OCI-LY7 (cell line): Measurements from ENCODE around the gene MMP19.

Experiments
- EZH2phosphoT487 ChIP-seq: fragments of 200-600 bp; sonication (generic); IDR thresholded peaks from 2 replicates; pipeline ENCODE4 v1.6.1; 2018; ENCODE audit warnings: low read depth, borderline replicate concordance, mild to moderate bottlenecking, mixed run types, antibody characterized with exemption, low read length, moderate library complexity, mixed read lengths
- TF ChIP-seq, protein P1 (sequence below): fragments of 200-600 bp; sonication (generic); conservative IDR thresholded peaks from 2 replicates; pipeline ENCODE4 v1.5.1; 2014; ENCODE audit warnings: mild to moderate bottlenecking, antibody characterized with exemption, low read length, moderate library complexity, mixed read lengths

DNA sequence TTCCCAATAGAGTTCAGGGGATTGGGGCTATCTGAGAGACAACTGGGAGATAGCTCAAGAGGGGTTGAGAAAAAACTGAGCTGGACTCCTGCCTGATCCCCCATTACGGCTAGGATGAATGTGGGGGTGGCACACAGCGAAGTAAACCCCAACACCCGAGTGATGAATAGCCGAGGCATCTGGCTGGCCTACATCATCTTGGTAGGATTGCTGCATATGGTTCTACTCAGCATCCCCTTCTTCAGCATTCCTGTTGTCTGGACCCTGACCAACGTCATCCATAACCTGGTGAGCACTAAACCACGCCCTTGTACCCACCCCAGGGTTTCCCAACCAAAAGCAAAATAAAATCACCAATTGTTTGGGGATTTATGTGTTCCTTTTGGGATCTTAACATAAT lies 23.9 kb downstream of the MMP19 start:
- TF ChIP-seq, protein P1, sequence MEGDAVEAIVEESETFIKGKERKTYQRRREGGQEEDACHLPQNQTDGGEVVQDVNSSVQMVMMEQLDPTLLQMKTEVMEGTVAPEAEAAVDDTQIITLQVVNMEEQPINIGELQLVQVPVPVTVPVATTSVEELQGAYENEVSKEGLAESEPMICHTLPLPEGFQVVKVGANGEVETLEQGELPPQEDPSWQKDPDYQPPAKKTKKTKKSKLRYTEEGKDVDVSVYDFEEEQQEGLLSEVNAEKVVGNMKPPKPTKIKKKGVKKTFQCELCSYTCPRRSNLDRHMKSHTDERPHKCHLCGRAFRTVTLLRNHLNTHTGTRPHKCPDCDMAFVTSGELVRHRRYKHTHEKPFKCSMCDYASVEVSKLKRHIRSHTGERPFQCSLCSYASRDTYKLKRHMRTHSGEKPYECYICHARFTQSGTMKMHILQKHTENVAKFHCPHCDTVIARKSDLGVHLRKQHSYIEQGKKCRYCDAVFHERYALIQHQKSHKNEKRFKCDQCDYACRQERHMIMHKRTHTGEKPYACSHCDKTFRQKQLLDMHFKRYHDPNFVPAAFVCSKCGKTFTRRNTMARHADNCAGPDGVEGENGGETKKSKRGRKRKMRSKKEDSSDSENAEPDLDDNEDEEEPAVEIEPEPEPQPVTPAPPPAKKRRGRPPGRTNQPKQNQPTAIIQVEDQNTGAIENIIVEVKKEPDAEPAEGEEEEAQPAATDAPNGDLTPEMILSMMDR = no peak
- no peak for TF ChIP-seq EZH2phosphoT487
